Body of pancreas (tissue), 4 donors: ENCODE data around the gene FRAS1.

ENCODE experiments used
- CTCF ChIP-seq, 7 experiments: fragments of 450-650 bp in 4 of 7; fragments of 200-600 bp in 3 of 7; sonication (generic) in 3 of 7; IDR thresholded peaks; one replicate each; pipeline ENCODE4 v1.5.1; 2016 to 2019; ENCODE audit warnings: antibody characterized with exemption in 7 of 7
- POLR2A ChIP-seq, 3 donors: fragments of 450-650 bp; IDR thresholded peaks; one replicate each; pipeline ENCODE4 v1.6.1; 2016; ENCODE audit warnings: antibody characterized with exemption in 3 of 3, mild to moderate bottlenecking in 2 of 3

DNA sequence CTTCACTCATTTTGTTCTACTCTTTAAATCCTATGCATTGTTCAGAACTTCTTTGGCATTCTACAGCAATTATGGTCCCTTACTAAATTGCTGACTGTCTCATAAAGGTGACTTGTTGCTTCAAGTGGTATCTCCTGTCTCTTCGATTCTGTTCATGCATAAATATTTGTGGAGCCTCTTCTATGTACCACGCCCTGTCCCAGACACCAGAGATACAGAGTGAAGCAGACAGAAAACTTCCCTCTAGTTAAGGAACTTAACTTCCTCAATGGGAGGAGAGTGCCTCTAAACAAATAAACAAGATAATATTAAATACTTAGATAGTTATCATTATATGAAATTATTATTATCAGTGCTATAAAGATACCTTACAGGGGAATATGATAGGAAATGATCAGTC lies 235.7 kb downstream of the FRAS1 start:
- TF ChIP-seq CTCF (IDR thresholded peaks at IDR 0.05) = no peak
- no peak for TF ChIP-seq POLR2A (IDR thresholded peaks at IDR 0.05)
